ENCODE measurements around the gene TAP2. TPM values are rescaled to one million over a fixed set of nuclear protein-coding genes. Genes with fewer than 3 reads are reported as not detected.

TAP2 gene
- total and polyA plus RNA-seq, 2 of the 13 experiments (the other 11 are each of a cell fraction or from before 2014, with no cell fraction given): 10.3 to 17.6 TPM

GRCh38 chr6:32852844-32853540 lies 14.5 kb upstream of the TAP2 start (continued):
- TF ChIP-seq ZNF674 (CRISPR knock-in tag; IDR thresholded peaks at IDR 0.05; ENCODE audit: low read depth) (peak; percentile 86), CBX2 (IDR thresholded peaks at IDR 0.05; ENCODE audit: low read depth, low read length) (no peak), CBX2 (CRISPR knock-in tag; IDR thresholded peaks at IDR 0.05; ENCODE audit: low read depth) (no peak), KLF12 (CRISPR knock-in tag; IDR thresholded peaks at IDR 0.05; ENCODE audit: borderline replicate concordance) (no peak), SCMH1 (CRISPR knock-in tag; IDR thresholded peaks at IDR 0.05; ENCODE audit: borderline replicate concordance) (no peak), SATB2 (CRISPR knock-in tag; IDR thresholded peaks at IDR 0.05) (no peak), NR2F2 (IDR thresholded peaks at IDR 0.05; ENCODE audit: borderline replicate concordance, low read depth) (no peak), ZNF788 (CRISPR knock-in tag; IDR thresholded peaks at IDR 0.05; ENCODE audit: borderline replicate concordance) (peak; percentile 70; the same call in 1 of the 2 replicates), IRF1 (CRISPR knock-in tag; IDR thresholded peaks at IDR 0.05; ENCODE audit: low read depth) (no peak), LBX2 (CRISPR knock-in tag; IDR thresholded peaks at IDR 0.05; ENCODE audit: borderline replicate concordance) (no peak), ZNF75D (CRISPR knock-in tag; IDR thresholded peaks at IDR 0.05; ENCODE audit: borderline replicate concordance) (no peak), MATR3 (CRISPR knock-in tag; IDR thresholded peaks at IDR 0.05) (no peak), CEBPG (CRISPR knock-in tag; IDR thresholded peaks at IDR 0.05) (no peak), KAT8 (CRISPR knock-in tag; IDR thresholded peaks at IDR 0.05) (no peak), TIGD3 (CRISPR knock-in tag; IDR thresholded peaks at IDR 0.05; ENCODE audit: borderline replicate concordance) (0 out of 2 replicates have a peak, but pooled peaks have one; percentile 1), ZNF235 (CRISPR knock-in tag; IDR thresholded peaks at IDR 0.05; ENCODE audit: borderline replicate concordance) (no peak), SIX1 (CRISPR knock-in tag; IDR thresholded peaks at IDR 0.05; ENCODE audit: borderline replicate concordance) (no peak), YEATS2 (CRISPR knock-in tag; IDR thresholded peaks at IDR 0.05; ENCODE audit: borderline replicate concordance) (no peak), ZNF20 (CRISPR knock-in tag; IDR thresholded peaks at IDR 0.05) (no peak), AHR (CRISPR knock-in tag; IDR thresholded peaks at IDR 0.05) (no peak), ZBTB7B (CRISPR knock-in tag; IDR thresholded peaks at IDR 0.05) (peak; percentile 33; the same call in 1 of the 2 replicates), NFIB (CRISPR knock-in tag; IDR thresholded peaks at IDR 0.05; ENCODE audit: borderline replicate concordance) (no peak), NCOA2 (CRISPR knock-in tag; IDR thresholded peaks at IDR 0.05) (no peak), KMT2A (CRISPR knock-in tag; IDR thresholded peaks at IDR 0.05) (peak; percentile 5; the same call in 1 of the 2 replicates), SIN3B (IDR thresholded peaks at IDR 0.05; ENCODE audit: low read length) (no peak), PATZ1 (CRISPR knock-in tag; IDR thresholded peaks at IDR 0.05) (peak; percentile 37; the same call in 1 of the 2 replicates), YY1 (IDR thresholded peaks at IDR 0.05; ENCODE audit: insufficient read depth, insufficient replicate concordance, low read depth, low read length) (no peak)
